ENCODE measurements around the gene HAL.

- TF ChIP-seq CTCF (IDR thresholded peaks at IDR 0.05) (no peak), POLR2A (IDR thresholded peaks at IDR 0.05) (no peak)
These were observed 44.6 kb downstream of the HAL start for GRCh38 chr12:95951515-95951914.
